ENCODE data around the gene ASTN2.

- TF ChIP-seq, protein P1, sequence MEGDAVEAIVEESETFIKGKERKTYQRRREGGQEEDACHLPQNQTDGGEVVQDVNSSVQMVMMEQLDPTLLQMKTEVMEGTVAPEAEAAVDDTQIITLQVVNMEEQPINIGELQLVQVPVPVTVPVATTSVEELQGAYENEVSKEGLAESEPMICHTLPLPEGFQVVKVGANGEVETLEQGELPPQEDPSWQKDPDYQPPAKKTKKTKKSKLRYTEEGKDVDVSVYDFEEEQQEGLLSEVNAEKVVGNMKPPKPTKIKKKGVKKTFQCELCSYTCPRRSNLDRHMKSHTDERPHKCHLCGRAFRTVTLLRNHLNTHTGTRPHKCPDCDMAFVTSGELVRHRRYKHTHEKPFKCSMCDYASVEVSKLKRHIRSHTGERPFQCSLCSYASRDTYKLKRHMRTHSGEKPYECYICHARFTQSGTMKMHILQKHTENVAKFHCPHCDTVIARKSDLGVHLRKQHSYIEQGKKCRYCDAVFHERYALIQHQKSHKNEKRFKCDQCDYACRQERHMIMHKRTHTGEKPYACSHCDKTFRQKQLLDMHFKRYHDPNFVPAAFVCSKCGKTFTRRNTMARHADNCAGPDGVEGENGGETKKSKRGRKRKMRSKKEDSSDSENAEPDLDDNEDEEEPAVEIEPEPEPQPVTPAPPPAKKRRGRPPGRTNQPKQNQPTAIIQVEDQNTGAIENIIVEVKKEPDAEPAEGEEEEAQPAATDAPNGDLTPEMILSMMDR (IDR thresholded peaks at IDR 0.05; ENCODE audit: borderline replicate concordance, extremely low read depth, low read length, poor library complexity, severe bottlenecking): no peak
- TF ChIP-seq EZH2 (IDR thresholded peaks at IDR 0.05; ENCODE audit: borderline replicate concordance, low read depth, low read length, severe bottlenecking): no peak
Measured at GRCh38 chr9:116378873-116379272, 1036.0 kb downstream of the ASTN2 start.

All from DND-41 (cell line).